Esophagus squamous epithelium (tissue), 5 donors: ENCODE data around the gene SPSB1. TPM values are rescaled to one million over a fixed set of nuclear protein-coding genes. Genes with fewer than 3 reads are reported as not detected.

Experiments
- DNase-seq: peaks from one replicate; lab custom pipeline; 2025; lab: John Stamatoyannopoulos, UW
- H3K27ac ChIP-seq, 4 donors: fragments of 200-600 bp; sonication (generic); one replicate each; pipeline ENCODE4 v1.5.1; 2016 to 2019; ENCODE audit warnings: mild to moderate bottlenecking in 1 of 4
- H3K27me3 ChIP-seq, 4 donors: fragments of 200-600 bp; sonication (generic); 1 replicate in 3 of 4; 2 replicates in 1 of 4; pipeline versions ENCODE4 v1.5.1 to v1.6.0; 2017 to 2021; ENCODE audit warnings: antibody characterized with exemption in 1 of 4
- H3K36me3 ChIP-seq, 3 donors: fragments of 200-600 bp; sonication (generic); one replicate each; pipeline ENCODE4 v1.5.1; 2016 to 2019
- H3K4me1 ChIP-seq, 3 donors: fragments of 200-600 bp; sonication (generic); one replicate each; pipeline ENCODE4 v1.5.1; 2017 to 2019
- H3K4me3 ChIP-seq, 4 donors: fragments of 200-600 bp; sonication (generic); 1 replicate in 3 of 4; 2 replicates in 1 of 4; pipeline ENCODE4 v1.5.1; 2016 to 2019; ENCODE audit warnings: mild to moderate bottlenecking in 2 of 4, moderate library complexity in 1 of 4
- H3K9me3 ChIP-seq, 3 donors: fragments of 200-600 bp; sonication (generic); one replicate each; pipeline ENCODE4 v1.5.1; 2016 to 2019
- CTCF ChIP-seq, 6 experiments: fragments of 450-650 bp in 4 of 6; fragments of 200-600 bp in 2 of 6; sonication (generic) in 2 of 6; IDR thresholded peaks; one replicate each; pipeline ENCODE4 v1.5.1; 2016 to 2019; ENCODE audit warnings: antibody characterized with exemption in 6 of 6, mild to moderate bottlenecking in 4 of 6, moderate library complexity in 4 of 6
- POLR2A ChIP-seq, 4 donors: fragments of 450-650 bp; IDR thresholded peaks; one replicate each; pipeline ENCODE4 v1.6.1; 2017; ENCODE audit warnings: antibody characterized with exemption in 4 of 4, mild to moderate bottlenecking in 4 of 4, moderate library complexity in 3 of 4
- WGBS, 2 donors: methylation state at CpG; one replicate each; pipeline ENCODE4 v1.1.5; 2018; 5-methylcytosine and 5-hydroxymethylcytosine counted together
- intact Hi-C: fragments of 100-400 bp; cut with DNase I; formaldehyde crosslinking; loops from one replicate; pipeline ENCODE4 v1.15.0; 2022
- total RNA-seq, 4 donors: library from RNA; depleted of rRNA; stranded (reverse); fragments of >200 nt; gene quantifications; one replicate each; pipeline ENCODE4 v1.1.0, GENCODE V29; 2016
- donor health status: DM: yes; HTN: yes; CAD: no.

Gene SPSB1
- total RNA-seq, 4 donors from 2014 or later, result 15.2 to 35.5 (median 25.2) TPM

DNA sequence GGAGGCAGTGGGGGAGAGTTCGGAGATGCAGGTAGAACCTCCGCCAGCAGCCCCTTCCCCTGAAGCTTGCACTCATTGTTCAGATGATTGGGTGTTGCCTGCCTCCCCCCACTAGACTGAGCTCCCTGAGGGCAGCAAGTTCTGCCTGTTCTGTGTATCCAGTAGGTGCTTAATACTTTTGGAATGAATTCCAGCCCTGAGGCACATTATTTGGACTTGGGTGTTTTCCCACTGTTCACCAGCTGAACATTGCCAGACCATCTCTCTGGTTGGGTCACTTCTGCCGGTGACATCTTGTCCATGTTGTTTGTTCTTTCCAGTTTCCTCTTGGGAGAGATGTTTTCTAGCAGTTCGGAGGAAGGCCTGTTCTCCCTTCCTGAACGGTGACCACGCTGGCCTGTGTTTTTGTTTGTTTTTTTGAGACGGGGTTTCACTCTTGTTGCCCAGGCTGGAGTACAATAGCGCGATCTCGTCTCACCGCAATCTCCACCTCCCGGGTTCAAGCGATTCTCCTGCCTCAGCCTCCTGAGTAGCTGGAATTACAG, 48.7 kb downstream of the SPSB1 start:
- Histone ChIP-seq H3K27ac (peak overlapping the region; percentile 79 to 90 (median 87)), H3K4me3 (no peak overlapping the region), H3K36me3 (no peaks in the 10 kb centered on the region), H3K9me3 (no peaks in the 10 kb centered on the region), H3K4me1 (peaks cover 66 to 92% (median 85%) of the 10 kb centered on the region in 3 donors), H3K27me3 (no peaks in the 10 kb centered on the region)
- 47 to 78% methylated on average over 11 to 12 of the region's 13 CpGs for WGBS, 2 donors
- no peak for TF ChIP-seq CTCF (IDR thresholded peaks at IDR 0.05)
- no peak for TF ChIP-seq POLR2A (IDR thresholded peaks at IDR 0.05)
- intact Hi-C loops, result no loop called here
- no peak for DNase-seq

- DNase-seq, result no peak
- Histone ChIP-seq H3K27ac (no peak overlapping the region), H3K36me3 (no peaks in the 10 kb centered on the region), H3K9me3 (no peaks in the 10 kb centered on the region), H3K27me3 (no peaks in the 10 kb centered on the region), H3K4me3 (no peak overlapping the region), H3K4me1 (peaks cover 56 to 90% (median 68%) of the 10 kb centered on the region in 3 donors)
- WGBS, 2 donors, result 94 to 98% methylated on average over 6 of the region's 6 CpGs
- intact Hi-C loops, result no loop called here
- TF ChIP-seq POLR2A (IDR thresholded peaks at IDR 0.05) (no peak), CTCF (IDR thresholded peaks at IDR 0.05) (no peak)
Measured at GRCh38 chr1:9343269-9343668, 50.6 kb downstream of the SPSB1 start.

DNA sequence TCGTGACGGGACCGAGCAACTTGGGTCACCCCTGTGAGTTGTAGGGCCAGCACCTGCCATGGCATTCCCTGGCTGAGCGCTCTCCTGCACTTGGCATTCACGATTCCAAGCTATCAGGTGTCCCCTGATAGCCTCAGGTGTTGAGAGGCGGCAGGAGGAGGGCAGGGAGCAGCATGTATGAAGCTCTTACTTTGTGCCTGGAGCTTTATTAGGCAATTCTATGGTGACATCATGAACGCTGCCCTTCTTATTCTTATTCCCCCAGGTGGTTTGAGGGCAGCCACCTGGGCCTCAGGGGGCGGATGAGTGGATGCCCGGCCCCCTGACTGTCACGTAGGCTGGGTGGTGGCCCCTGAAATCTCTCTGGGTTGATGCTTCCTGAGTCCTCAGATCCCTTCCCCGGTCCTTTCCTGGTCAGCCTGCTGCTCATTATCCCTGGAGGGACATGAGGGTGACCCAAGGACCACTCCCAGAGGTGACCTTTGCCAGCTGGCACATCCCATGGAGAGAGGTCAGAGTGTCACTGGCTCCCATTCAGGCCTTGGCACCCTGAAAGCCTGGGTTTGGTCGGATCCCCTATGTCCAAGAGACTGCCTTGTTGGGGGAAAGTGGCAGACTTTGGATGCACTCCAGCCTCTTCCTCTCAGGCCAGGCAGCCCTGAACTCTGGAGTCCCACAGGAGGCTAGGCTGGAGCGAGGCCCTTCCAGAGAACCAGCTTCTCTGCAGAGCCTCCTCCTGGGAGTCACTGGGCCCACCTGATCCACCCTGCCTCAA, 51.9 kb downstream of the SPSB1 start:
- Histone ChIP-seq H3K4me1 (peaks cover 46 to 89% (median 62%) of the 10 kb centered on the region in 3 donors), H3K9me3 (no peaks in the 10 kb centered on the region), H3K36me3 (peaks cover 0 to 5% (median 0%) of the 10 kb centered on the region in 3 donors), H3K27ac (peak overlapping the region in 3 of 4 donors; percentile 26 to 63 (median 56)), H3K27me3 (no peaks in the 10 kb centered on the region), H3K4me3 (no peak overlapping the region)
- TF ChIP-seq POLR2A (IDR thresholded peaks at IDR 0.05), result no peak
- no peak for TF ChIP-seq CTCF (IDR thresholded peaks at IDR 0.05)
- intact Hi-C loops, result no loop called here
- WGBS, 2 donors, result 49 to 73% methylated on average over 3 to 5 of the region's 13 CpGs
- no peak for DNase-seq

GRCh38 chr1:9345471-9345870, 52.8 kb downstream of the SPSB1 start:
- Histone ChIP-seq H3K36me3 (peaks cover 0 to 12% (median 0%) of the 10 kb centered on the region in 3 donors), H3K4me3 (no peak overlapping the region), H3K9me3 (no peaks in the 10 kb centered on the region), H3K4me1 (peaks cover 45 to 89% (median 62%) of the 10 kb centered on the region in 3 donors), H3K27me3 (no peaks in the 10 kb centered on the region), H3K27ac (peak overlapping the region in 3 of 4 donors; percentile 26 to 63 (median 56))
- intact Hi-C loops, result no loop called here
- DNase-seq, result no peak
- WGBS, 2 donors, result 71 to 80% methylated on average over 5 to 6 of the region's 6 CpGs
- TF ChIP-seq CTCF (IDR thresholded peaks at IDR 0.05) (no peak), POLR2A (IDR thresholded peaks at IDR 0.05) (no peak)

- Histone ChIP-seq H3K27ac (peak overlapping the region in 3 of 4 donors; percentile 12 to 56 (median 26)), H3K36me3 (peaks cover 0 to 12% (median 0%) of the 10 kb centered on the region in 3 donors), H3K4me1 (peaks cover 43 to 89% (median 61%) of the 10 kb centered on the region in 3 donors), H3K27me3 (no peaks in the 10 kb centered on the region), H3K4me3 (no peak overlapping the region), H3K9me3 (no peaks in the 10 kb centered on the region)
- DNase-seq, result no peak
- 30 to 51% methylated on average over 4 to 8 of the region's 9 CpGs for WGBS, 2 donors
- intact Hi-C loops, result no loop called here
- TF ChIP-seq POLR2A (IDR thresholded peaks at IDR 0.05) (no peak), CTCF (IDR thresholded peaks at IDR 0.05) (no peak)
Measured at GRCh38 chr1:9345922-9346321, 53.2 kb downstream of the SPSB1 start.
